Neural progenitor cell (in vitro differentiated cells): Measurements from ENCODE around the gene P3H4.

ENCODE experiments used
- EZH2phosphoT487 ChIP-seq: fragments of 200-600 bp; sonication (generic); IDR thresholded peaks from 2 replicates; pipeline ENCODE4 v1.6.1; 2017; ENCODE audit warnings: antibody characterized with exemption
- TF ChIP-seq, protein P1 (sequence below): fragments of 200-600 bp; sonication (generic); IDR thresholded peaks from 2 replicates; pipeline ENCODE4 v1.5.1; 2017; ENCODE audit warnings: antibody characterized with exemption, mild to moderate bottlenecking

- no peak for TF ChIP-seq EZH2phosphoT487
- TF ChIP-seq, protein P1, sequence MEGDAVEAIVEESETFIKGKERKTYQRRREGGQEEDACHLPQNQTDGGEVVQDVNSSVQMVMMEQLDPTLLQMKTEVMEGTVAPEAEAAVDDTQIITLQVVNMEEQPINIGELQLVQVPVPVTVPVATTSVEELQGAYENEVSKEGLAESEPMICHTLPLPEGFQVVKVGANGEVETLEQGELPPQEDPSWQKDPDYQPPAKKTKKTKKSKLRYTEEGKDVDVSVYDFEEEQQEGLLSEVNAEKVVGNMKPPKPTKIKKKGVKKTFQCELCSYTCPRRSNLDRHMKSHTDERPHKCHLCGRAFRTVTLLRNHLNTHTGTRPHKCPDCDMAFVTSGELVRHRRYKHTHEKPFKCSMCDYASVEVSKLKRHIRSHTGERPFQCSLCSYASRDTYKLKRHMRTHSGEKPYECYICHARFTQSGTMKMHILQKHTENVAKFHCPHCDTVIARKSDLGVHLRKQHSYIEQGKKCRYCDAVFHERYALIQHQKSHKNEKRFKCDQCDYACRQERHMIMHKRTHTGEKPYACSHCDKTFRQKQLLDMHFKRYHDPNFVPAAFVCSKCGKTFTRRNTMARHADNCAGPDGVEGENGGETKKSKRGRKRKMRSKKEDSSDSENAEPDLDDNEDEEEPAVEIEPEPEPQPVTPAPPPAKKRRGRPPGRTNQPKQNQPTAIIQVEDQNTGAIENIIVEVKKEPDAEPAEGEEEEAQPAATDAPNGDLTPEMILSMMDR: no peak
These were observed 33.2 kb upstream of the P3H4 start for GRCh38 chr17:41844971-41845370.
